CD4-positive, CD25-positive, alpha-beta regulatory T cell (primary cell): ENCODE measurements around the gene ASIC5. TPM values are rescaled to one million over a fixed set of nuclear protein-coding genes. Genes with fewer than 3 reads are reported as not detected.

ENCODE experiments used
- ATAC-seq, 2 donors: fragments of 150-1000 bp; cut with Tn5 transposase; one replicate each; pipeline ENCODE4 v1.10.0; 2021; ENCODE audit warnings: low read depth in 2 of 2, moderate number of reproducible peaks in 2 of 2, moderate library complexity in 1 of 2
- DNase-seq, 3 donors: peaks; one replicate each; pipeline versions ENCODE4 v3.0.0 to v3.0.0-alpha.2; 2012 to 2022; ENCODE audit warnings: mixed read lengths in 1 of 3
- H3K27ac ChIP-seq: one replicate; pipeline ENCODE4 v1.7.0; 2013; ENCODE audit warnings: mild to moderate bottlenecking, low read length; ENCODE audit not compliant: insufficient read depth, poor library complexity, severe bottlenecking
- H3K27me3 ChIP-seq: one replicate; pipeline ENCODE4 v1.7.0; 2013; ENCODE audit warnings: low read length; ENCODE audit not compliant: control insufficient read depth, insufficient read depth
- H3K36me3 ChIP-seq: one replicate; pipeline ENCODE4 v1.7.0; 2013; ENCODE audit warnings: mild to moderate bottlenecking, low read length, moderate library complexity; ENCODE audit not compliant: control insufficient read depth, insufficient read depth
- H3K4me1 ChIP-seq: 2 replicates; pipeline ENCODE4 v1.7.0; 2013; ENCODE audit warnings: mild to moderate bottlenecking, low read length; ENCODE audit not compliant: insufficient read depth, control insufficient read depth, poor library complexity, severe bottlenecking
- H3K4me3 ChIP-seq: one replicate; pipeline ENCODE4 v1.7.0; 2013; ENCODE audit warnings: low read depth, mild to moderate bottlenecking, low read length, moderate library complexity
- H3K9me3 ChIP-seq, 2 experiments: 1 replicate in 1 of 2; 2 replicates in 1 of 2; pipeline ENCODE4 v1.7.0; 2013; ENCODE audit warnings: low read length in 2 of 2, mild to moderate bottlenecking in 1 of 2, moderate library complexity in 1 of 2; ENCODE audit not compliant: control insufficient read depth in 2 of 2
- H3K27ac Mint-ChIP-seq, 3 donors: one replicate each; pipeline ENCODE4 v1.8.0; 2020 to 2022; ENCODE audit warnings: mild to moderate bottlenecking in 3 of 3, mixed read lengths in 3 of 3, moderate library complexity in 2 of 3
- H3K27me3 Mint-ChIP-seq: one replicate; pipeline ENCODE4 v1.8.0; 2022; ENCODE audit warnings: mild to moderate bottlenecking, mixed read lengths
- H3K36me3 Mint-ChIP-seq: one replicate; pipeline ENCODE4 v1.8.0; 2020; ENCODE audit warnings: mixed read lengths
- H3K4me1 Mint-ChIP-seq, 4 donors: one replicate each; pipeline ENCODE4 v1.8.0; 2020 to 2022; ENCODE audit warnings: mixed read lengths in 4 of 4, mild to moderate bottlenecking in 1 of 4
- H3K4me3 Mint-ChIP-seq, 4 donors: one replicate each; pipeline ENCODE4 v1.8.0; 2020 to 2022; ENCODE audit warnings: mild to moderate bottlenecking in 4 of 4, mixed read lengths in 4 of 4, moderate library complexity in 3 of 4
- H3K9me3 Mint-ChIP-seq, 7 donors: one replicate each; pipeline ENCODE4 v1.8.0; 2020 to 2022; ENCODE audit warnings: mixed read lengths in 7 of 7, mild to moderate bottlenecking in 3 of 7, moderate library complexity in 2 of 7
- polyA plus RNA-seq, 4 donors: library from polyadenylated mRNA; unstranded; fragments of 300-500 nt; fragmentation: Illumina TruSeq; gene quantifications; one replicate each; pipeline ENCODE4 v1.2.3, GENCODE V29; 2021
- total RNA-seq: library from RNA; stranded (reverse); gene quantifications from one replicate; pipeline ENCODE4 v1.2.3, GENCODE V29; 2022

Gene ASIC5
- total and polyA plus RNA-seq, 5 donors from 2014 or later, result not detected

DNA sequence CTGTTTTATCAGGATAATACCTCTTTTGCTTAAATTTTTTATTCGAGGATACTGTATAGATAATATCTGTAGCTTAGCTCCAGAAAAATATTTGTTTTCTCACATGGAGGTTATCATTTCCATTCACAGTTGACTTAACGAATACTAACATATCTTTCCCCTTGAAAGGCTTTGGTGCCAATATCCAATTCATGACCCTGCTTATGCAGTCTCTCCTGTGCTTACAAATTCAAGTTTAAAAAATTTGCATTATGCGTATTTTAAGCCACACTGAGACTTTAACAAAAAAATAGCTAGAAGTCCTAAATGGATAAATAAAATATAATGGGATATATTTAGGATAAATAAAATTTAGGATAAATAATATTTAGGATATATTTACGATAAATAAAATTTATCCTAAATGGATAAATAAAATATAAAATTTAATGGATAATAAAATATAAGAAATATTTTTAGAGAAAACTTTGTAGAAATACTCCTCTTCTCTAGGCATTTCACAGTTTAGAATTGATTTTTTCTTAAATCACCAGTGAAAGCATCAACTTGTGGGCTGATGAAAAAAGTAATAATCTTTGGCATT, 84.7 kb downstream of the ASIC5 start:
- Histone ChIP-seq H3K27me3 (no peaks in the 10 kb centered on the region), H3K4me1 (no peaks in the 10 kb centered on the region), H3K4me3 (no peak overlapping the region), H3K9me3 (no peaks in the 10 kb centered on the region), H3K36me3 (no peaks in the 10 kb centered on the region), H3K27ac (no peak overlapping the region)
- no peaks in the 10 kb centered on the region for H3K4me1 Mint-ChIP-seq
- H3K27ac Mint-ChIP-seq, result no peak overlapping the region
- H3K27me3 Mint-ChIP-seq, result no peaks in the 10 kb centered on the region
- ATAC-seq, result no peak
- no peak overlapping the region for H3K4me3 Mint-ChIP-seq
- DNase-seq, result no peak
- H3K9me3 Mint-ChIP-seq, result no peaks in the 10 kb centered on the region
- H3K36me3 Mint-ChIP-seq, result no peaks in the 10 kb centered on the region

GRCh38 chr4:155780775-155781174, 85.3 kb downstream of the ASIC5 start:
- DNase-seq (no peak), ATAC-seq (no peak)
- Mint-ChIP-seq H3K4me3 (no peak overlapping the region), H3K27ac (no peak overlapping the region), H3K27me3 (no peaks in the 10 kb centered on the region), H3K9me3 (no peaks in the 10 kb centered on the region), H3K36me3 (no peaks in the 10 kb centered on the region), H3K4me1 (no peaks in the 10 kb centered on the region)
- H3K27me3 ChIP-seq, result no peaks in the 10 kb centered on the region
- H3K4me3 ChIP-seq, result no peak overlapping the region
- H3K9me3 ChIP-seq, result no peaks in the 10 kb centered on the region
- no peak overlapping the region for H3K27ac ChIP-seq
- H3K4me1 ChIP-seq, result no peaks in the 10 kb centered on the region
- no peaks in the 10 kb centered on the region for H3K36me3 ChIP-seq

Other genes starting within 250 kb of the ASIC5 start
- gene GUCY1A1, start 199.4 kb downstream of the ASIC5 start, total RNA-seq, result 1.9 TPM
- not detected for gene GUCY1A1, start 199.4 kb downstream of the ASIC5 start, polyA plus RNA-seq
- 2.5 TPM for gene GUCY1B1, start 107.3 kb downstream of the ASIC5 start, total RNA-seq
- under 1 TPM in 2 of 4 donors, not detected in 2; 0.12 to 0.16 TPM for gene GUCY1B1, start 107.3 kb downstream of the ASIC5 start, polyA plus RNA-seq
- gene TDO2, start 37.4 kb upstream of the ASIC5 start, total RNA-seq, result not detected
- not detected for gene TDO2, start 37.4 kb upstream of the ASIC5 start, polyA plus RNA-seq
- gene CTSO, start 87.6 kb upstream of the ASIC5 start, total RNA-seq, result 9.5 TPM
- 10 to 100 TPM; 26.0 to 34.5 (median 32.5) TPM for gene CTSO, start 87.6 kb upstream of the ASIC5 start, polyA plus RNA-seq